ENCODE results near the gene THSD4.

DNA sequence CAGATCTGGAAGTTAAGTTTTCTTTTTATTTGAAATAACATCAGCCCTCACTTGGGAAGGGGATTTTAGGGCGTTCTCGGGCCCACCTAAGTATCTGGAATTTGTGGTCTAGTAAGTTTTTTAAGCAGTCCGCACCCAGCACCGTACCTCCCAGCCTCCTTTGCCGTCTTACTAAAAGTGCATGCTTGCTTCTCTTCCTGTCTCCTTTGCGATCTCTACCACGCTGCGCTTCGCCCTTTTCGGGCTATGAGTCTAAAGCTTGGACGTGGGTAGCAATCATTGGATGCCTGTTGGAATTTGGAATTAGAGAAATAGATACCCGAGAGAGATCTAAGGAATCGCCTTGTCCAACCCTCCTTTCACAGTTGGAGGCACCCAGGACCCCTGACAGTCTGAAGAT is 1.1 kb downstream of the THSD4 start:
- TF ChIP-seq CTCF (IDR thresholded peaks at IDR 0.05; ENCODE audit: low read depth, low read length, poor library complexity, severe bottlenecking) (no peak), EZH2phosphoT487 (IDR thresholded peaks at IDR 0.05; ENCODE audit: borderline replicate concordance, low read length) (no peak)
